HG03097 (cell line): ENCODE results near the gene SLC7A6.

Source experiments
- ATAC-seq: cut with Tn5 transposase; IDR thresholded peaks from one replicate; pipeline ENCODE4 v1.9.1; 2021; ENCODE audit not compliant: unreplicated experiment, low FRiP score

The SLC7A6 gene

GRCh38 chr16:68264128-68265077 lies at the start of gene SLC7A6:
SLC7A6 (plus strand) TSS chr16:68264526; CDS start chr16:68274727, 10,201 bp downstream.
- ATAC-seq, result peak; percentile 70

GRCh38 chr16:68214726-68215125 lies 49.6 kb upstream of the SLC7A6 start:
- ATAC-seq, result no peak

GRCh38 chr16:68215302-68215701 lies 49.0 kb upstream of the SLC7A6 start:
- ATAC-seq, result no peak

GRCh38 chr16:68216240-68216639 lies 48.1 kb upstream of the SLC7A6 start:
- ATAC-seq, result no peak

GRCh38 chr16:68217506-68217905 lies 46.8 kb upstream of the SLC7A6 start:
- no peak for ATAC-seq

- ATAC-seq, result no peak
These were observed 44.5 kb upstream of the SLC7A6 start for GRCh38 chr16:68219725-68220351.

GRCh38 chr16:68223072-68223471 lies 41.3 kb upstream of the SLC7A6 start:
- ATAC-seq, result no peak

- ATAC-seq, result no peak
These were observed 38.2 kb upstream of the SLC7A6 start for GRCh38 chr16:68226116-68226515.

- no peak for ATAC-seq
These were observed 37.0 kb upstream of the SLC7A6 start for GRCh38 chr16:68227183-68227793.

- no peak for ATAC-seq
These were observed 36.3 kb upstream of the SLC7A6 start for GRCh38 chr16:68227850-68228553.

- no peak for ATAC-seq
These were observed 35.7 kb upstream of the SLC7A6 start for GRCh38 chr16:68228652-68229051.

GRCh38 chr16:68229431-68230175 lies 34.7 kb upstream of the SLC7A6 start:
- ATAC-seq, result no peak

- no peak for ATAC-seq
These were observed 34.2 kb upstream of the SLC7A6 start for GRCh38 chr16:68230176-68230571.

GRCh38 chr16:68230956-68231355 lies 33.4 kb upstream of the SLC7A6 start:
- no peak for ATAC-seq

GRCh38 chr16:68231384-68232136 lies 32.8 kb upstream of the SLC7A6 start:
- no peak for ATAC-seq

- ATAC-seq, result no peak
These were observed 32.0 kb upstream of the SLC7A6 start for GRCh38 chr16:68232335-68232734.

GRCh38 chr16:68233085-68233834 lies 31.1 kb upstream of the SLC7A6 start:
- ATAC-seq, result no peak

- ATAC-seq, result no peak
These were observed 30.5 kb upstream of the SLC7A6 start for GRCh38 chr16:68233835-68234187.
